SK-N-SH treated with all-trans-retinoic acid at 6 μM for 48 hours (cell line): ENCODE data around the gene SMARCD3.

Source experiments
- ATAC-seq: fragments of 200-7000 bp; cut with Tn5 transposase; 3 replicates; pipeline ENCODE4 v1.9.1; 2020; ENCODE audit warnings: mild to moderate bottlenecking, moderate library complexity
- ARNTL ChIP-seq: fragments of 450-650 bp; formaldehyde crosslinking; IDR thresholded peaks from 2 replicates; pipeline ENCODE4 v1.5.0; 2020; ENCODE audit warnings: low read depth, mild to moderate bottlenecking, moderate library complexity, borderline replicate concordance
- BACH2 ChIP-seq: fragments of 250-450 bp; sonication (Bioruptor Pico); IDR thresholded peaks from 2 replicates; pipeline ENCODE4 v1.9.0; 2021; ENCODE audit warnings: mild to moderate bottlenecking, borderline replicate concordance
- CSDC2 ChIP-seq: fragments of 250-450 bp; sonication (Bioruptor Pico); IDR thresholded peaks from 2 replicates; pipeline ENCODE4 v1.5.0; 2020; ENCODE audit warnings: mild to moderate bottlenecking, moderate library complexity
- ESRRG ChIP-seq: fragments of 250-450 bp; sonication (Bioruptor Pico); IDR thresholded peaks from 2 replicates; pipeline ENCODE4 v1.6.1; 2021; ENCODE audit warnings: mild to moderate bottlenecking
- GLIS3 ChIP-seq: fragments of 250-450 bp; sonication (Bioruptor Pico); IDR thresholded peaks from 2 replicates; pipeline ENCODE4 v1.5.0; 2020; ENCODE audit warnings: mild to moderate bottlenecking, moderate library complexity
- ISL1 ChIP-seq: fragments of 250-450 bp; sonication (Bioruptor Pico); IDR thresholded peaks from 2 replicates; pipeline ENCODE4 v2.1.2; 2022; ENCODE audit warnings: mild to moderate bottlenecking, moderate library complexity
- OSR1 ChIP-seq: fragments of 250-450 bp; sonication (Bioruptor Pico); IDR thresholded peaks from 2 replicates; pipeline ENCODE4 v1.8.0; 2022; ENCODE audit warnings: moderate library complexity, mild to moderate bottlenecking, inconsistent platforms
- PATZ1 ChIP-seq: fragments of 250-450 bp; sonication (Bioruptor Pico); IDR thresholded peaks from 2 replicates; pipeline ENCODE4 v1.8.0; 2020; ENCODE audit warnings: mild to moderate bottlenecking, moderate library complexity, borderline replicate concordance
- POU6F1 ChIP-seq: fragments of 250-450 bp; sonication (Bioruptor Pico); IDR thresholded peaks from 2 replicates; pipeline ENCODE4 v1.8.0; 2021; ENCODE audit warnings: low read depth, mild to moderate bottlenecking, moderate library complexity, borderline replicate concordance
- PPARA ChIP-seq: fragments of 250-450 bp; sonication (Bioruptor Pico); IDR thresholded peaks from 2 replicates; pipeline ENCODE4 v1.5.0; 2020; ENCODE audit warnings: mild to moderate bottlenecking, borderline replicate concordance
- RARB ChIP-seq: fragments of 250-450 bp; sonication (Bioruptor Pico); IDR thresholded peaks from 2 replicates; pipeline ENCODE4 v1.8.0; 2021; ENCODE audit warnings: mild to moderate bottlenecking, moderate library complexity
- SNAI2 ChIP-seq: fragments of 250-450 bp; sonication (Bioruptor Pico); IDR thresholded peaks from 2 replicates; pipeline ENCODE4 v1.5.0; 2020; ENCODE audit warnings: mild to moderate bottlenecking, moderate library complexity
- TCF4 ChIP-seq: fragments of 250-450 bp; sonication (Bioruptor Pico); IDR thresholded peaks from 2 replicates; pipeline ENCODE4 v1.8.0; 2021; ENCODE audit warnings: mild to moderate bottlenecking, moderate library complexity, borderline replicate concordance
- ZC3H10 ChIP-seq: fragments of 250-450 bp; sonication (Bioruptor Pico); IDR thresholded peaks from 2 replicates; pipeline ENCODE4 v1.5.1; 2021; ENCODE audit warnings: mild to moderate bottlenecking, moderate library complexity
- ZFP3 ChIP-seq: fragments of 250-450 bp; sonication (Bioruptor Pico); IDR thresholded peaks from 2 replicates; pipeline ENCODE4 v1.5.0; 2020; ENCODE audit warnings: mild to moderate bottlenecking, moderate library complexity
- ZNF565 ChIP-seq: fragments of 450-650 bp; formaldehyde crosslinking; conservative IDR thresholded peaks from 2 replicates; pipeline ENCODE4 v1.5.0; 2020; ENCODE audit warnings: low read depth, mild to moderate bottlenecking, moderate library complexity
- ZNF8 ChIP-seq: fragments of 450-650 bp; formaldehyde crosslinking; IDR thresholded peaks from 2 replicates; pipeline ENCODE4 v1.5.0; 2020; ENCODE audit warnings: mild to moderate bottlenecking, moderate library complexity
- TF ChIP-seq, protein P1 (sequence below): fragments of 250-450 bp; sonication (Bioruptor Pico); IDR thresholded peaks from 2 replicates; pipeline ENCODE4 v1.5.1; 2020; ENCODE audit warnings: low read depth, mild to moderate bottlenecking, moderate library complexity
- TF ChIP-seq, protein P2 (sequence below): fragments of 250-450 bp; sonication (Bioruptor Pico); IDR thresholded peaks from 2 replicates; pipeline ENCODE4 v1.5.0; 2020; ENCODE audit warnings: mild to moderate bottlenecking, moderate library complexity
- TF ChIP-seq, protein P3 (sequence below): fragments of 250-450 bp; sonication (Bioruptor Pico); IDR thresholded peaks from 2 replicates; pipeline ENCODE4 v1.5.1; 2021; ENCODE audit warnings: mild to moderate bottlenecking, moderate library complexity

The SMARCD3 gene

DNA sequence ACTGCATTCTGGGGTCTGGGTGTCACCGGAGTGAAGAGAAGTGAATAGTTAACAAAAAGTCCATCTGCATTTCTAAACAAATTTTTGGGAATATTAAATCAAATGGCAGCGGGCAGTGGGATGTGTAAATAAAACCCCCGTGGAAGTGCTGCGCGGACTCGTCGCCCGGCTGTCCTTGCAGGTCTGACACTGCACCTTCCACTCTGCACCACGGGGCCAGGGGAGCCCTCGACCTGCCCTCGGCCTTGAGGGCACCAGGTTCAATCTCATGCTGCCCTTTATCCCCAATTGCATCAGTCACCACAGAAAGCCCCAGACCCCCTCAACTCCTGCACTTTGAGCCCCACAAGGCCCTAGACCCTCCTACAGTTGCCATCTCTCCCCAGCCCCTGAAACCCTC lies 6.4 kb upstream of the SMARCD3 start:
- no peak for TF ChIP-seq ZFP3 (CRISPR knock-in tag)
- TF ChIP-seq ZNF8 (CRISPR knock-in tag) = no peak
- no peak for TF ChIP-seq ESRRG
- no peak for TF ChIP-seq CSDC2 (CRISPR knock-in tag)
- no peak for TF ChIP-seq ARNTL (CRISPR knock-in tag)
- TF ChIP-seq RARB (CRISPR knock-in tag) = no peak
- TF ChIP-seq ZC3H10 = no peak
- no peak for TF ChIP-seq OSR1 (CRISPR knock-in tag)
- TF ChIP-seq GLIS3 (CRISPR knock-in tag) = no peak
- TF ChIP-seq BACH2 = no peak
- TF ChIP-seq PATZ1 (CRISPR knock-in tag) = no peak
- no peak for TF ChIP-seq ZNF565 (CRISPR knock-in tag)
- no peak for ATAC-seq

DNA sequence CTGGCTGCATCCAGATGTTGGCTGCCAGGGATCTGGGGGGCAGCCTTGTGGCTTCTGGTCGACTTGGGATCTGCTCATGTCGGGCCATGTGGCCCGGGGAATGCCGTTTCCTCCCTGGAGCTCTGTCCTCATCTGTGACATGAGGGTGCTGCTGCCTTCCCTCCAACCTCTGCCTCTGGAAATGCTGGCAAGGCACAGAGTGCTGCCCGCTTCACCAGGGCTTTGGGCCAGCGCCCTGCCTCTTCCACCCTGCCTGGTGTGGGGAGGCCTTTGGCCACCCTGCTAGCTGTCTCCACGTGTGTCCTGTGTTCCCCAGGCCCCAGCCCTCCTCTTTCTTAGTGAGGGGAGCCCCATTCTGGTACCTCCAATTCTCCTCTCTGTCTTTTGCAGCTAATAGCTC lies 5.8 kb upstream of the SMARCD3 start:
- TF ChIP-seq PATZ1 (CRISPR knock-in tag) = no peak
- TF ChIP-seq PPARA (CRISPR knock-in tag) = no peak
- TF ChIP-seq CSDC2 (CRISPR knock-in tag) = no peak
- no peak for TF ChIP-seq ISL1
- TF ChIP-seq TCF4 (CRISPR knock-in tag) = no peak
- no peak for TF ChIP-seq OSR1 (CRISPR knock-in tag)
- TF ChIP-seq POU6F1 (CRISPR knock-in tag) = no peak
- TF ChIP-seq, protein P1, sequence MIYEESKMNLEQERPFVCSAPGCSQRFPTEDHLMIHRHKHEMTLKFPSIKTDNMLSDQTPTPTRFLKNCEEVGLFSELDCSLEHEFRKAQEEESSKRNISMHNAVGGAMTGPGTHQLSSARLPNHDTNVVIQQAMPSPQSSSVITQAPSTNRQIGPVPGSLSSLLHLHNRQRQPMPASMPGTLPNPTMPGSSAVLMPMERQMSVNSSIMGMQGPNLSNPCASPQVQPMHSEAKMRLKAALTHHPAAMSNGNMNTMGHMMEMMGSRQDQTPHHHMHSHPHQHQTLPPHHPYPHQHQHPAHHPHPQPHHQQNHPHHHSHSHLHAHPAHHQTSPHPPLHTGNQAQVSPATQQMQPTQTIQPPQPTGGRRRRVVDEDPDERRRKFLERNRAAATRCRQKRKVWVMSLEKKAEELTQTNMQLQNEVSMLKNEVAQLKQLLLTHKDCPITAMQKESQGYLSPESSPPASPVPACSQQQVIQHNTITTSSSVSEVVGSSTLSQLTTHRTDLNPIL (CRISPR knock-in tag) = no peak
- TF ChIP-seq ARNTL (CRISPR knock-in tag) = no peak
- TF ChIP-seq SNAI2 (CRISPR knock-in tag) = no peak
- TF ChIP-seq ZC3H10 = no peak
- no peak for TF ChIP-seq RARB (CRISPR knock-in tag)
- TF ChIP-seq, protein P2, sequence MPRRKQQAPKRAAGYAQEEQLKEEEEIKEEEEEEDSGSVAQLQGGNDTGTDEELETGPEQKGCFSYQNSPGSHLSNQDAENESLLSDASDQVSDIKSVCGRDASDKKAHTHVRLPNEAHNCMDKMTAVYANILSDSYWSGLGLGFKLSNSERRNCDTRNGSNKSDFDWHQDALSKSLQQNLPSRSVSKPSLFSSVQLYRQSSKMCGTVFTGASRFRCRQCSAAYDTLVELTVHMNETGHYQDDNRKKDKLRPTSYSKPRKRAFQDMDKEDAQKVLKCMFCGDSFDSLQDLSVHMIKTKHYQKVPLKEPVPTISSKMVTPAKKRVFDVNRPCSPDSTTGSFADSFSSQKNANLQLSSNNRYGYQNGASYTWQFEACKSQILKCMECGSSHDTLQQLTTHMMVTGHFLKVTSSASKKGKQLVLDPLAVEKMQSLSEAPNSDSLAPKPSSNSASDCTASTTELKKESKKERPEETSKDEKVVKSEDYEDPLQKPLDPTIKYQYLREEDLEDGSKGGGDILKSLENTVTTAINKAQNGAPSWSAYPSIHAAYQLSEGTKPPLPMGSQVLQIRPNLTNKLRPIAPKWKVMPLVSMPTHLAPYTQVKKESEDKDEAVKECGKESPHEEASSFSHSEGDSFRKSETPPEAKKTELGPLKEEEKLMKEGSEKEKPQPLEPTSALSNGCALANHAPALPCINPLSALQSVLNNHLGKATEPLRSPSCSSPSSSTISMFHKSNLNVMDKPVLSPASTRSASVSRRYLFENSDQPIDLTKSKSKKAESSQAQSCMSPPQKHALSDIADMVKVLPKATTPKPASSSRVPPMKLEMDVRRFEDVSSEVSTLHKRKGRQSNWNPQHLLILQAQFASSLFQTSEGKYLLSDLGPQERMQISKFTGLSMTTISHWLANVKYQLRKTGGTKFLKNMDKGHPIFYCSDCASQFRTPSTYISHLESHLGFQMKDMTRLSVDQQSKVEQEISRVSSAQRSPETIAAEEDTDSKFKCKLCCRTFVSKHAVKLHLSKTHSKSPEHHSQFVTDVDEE (CRISPR knock-in tag) = no peak
- TF ChIP-seq GLIS3 (CRISPR knock-in tag) = no peak
- ATAC-seq = no peak

DNA sequence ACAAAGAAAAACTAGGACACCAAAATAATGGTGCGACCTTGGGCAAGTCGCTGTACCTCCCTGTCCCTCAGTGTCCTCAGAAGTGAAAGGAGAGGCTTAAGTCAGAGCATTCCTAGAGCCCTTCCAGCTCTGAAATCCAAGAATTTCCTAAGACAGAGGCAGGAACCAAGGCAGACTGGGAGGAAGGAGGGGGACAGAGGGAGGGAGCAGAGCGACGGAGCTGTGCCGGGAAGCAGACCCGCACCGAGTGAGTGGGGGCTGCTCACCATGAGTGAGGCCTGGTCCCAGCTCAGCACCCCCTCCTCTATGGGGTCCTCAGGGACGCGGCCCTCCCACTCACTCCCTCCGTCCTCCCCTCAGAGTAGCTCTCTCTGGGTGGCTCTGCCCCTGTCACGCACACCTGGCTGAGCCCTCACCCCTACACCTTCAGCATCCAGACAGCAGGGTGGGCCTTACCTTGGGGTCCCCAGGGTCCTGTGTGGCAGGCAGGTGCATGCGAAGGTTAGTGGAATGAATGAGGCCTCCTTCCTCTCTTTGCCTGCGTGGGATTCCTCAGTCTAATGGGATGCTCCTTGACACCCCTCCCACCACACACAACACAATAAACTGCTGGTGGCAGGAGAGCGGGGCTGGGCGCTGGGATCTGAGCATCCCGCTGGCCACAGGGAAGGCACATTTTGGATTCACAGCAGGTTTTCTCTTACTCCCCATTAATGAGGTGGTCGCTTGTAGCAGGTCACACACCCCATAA lies 4.6 kb upstream of the SMARCD3 start:
- ATAC-seq = no peak
- TF ChIP-seq SNAI2 (CRISPR knock-in tag) (no peak), ZC3H10 (no peak), GLIS3 (CRISPR knock-in tag) (no peak), PATZ1 (CRISPR knock-in tag) (no peak), ARNTL (CRISPR knock-in tag) (no peak)
- TF ChIP-seq, protein P3, sequence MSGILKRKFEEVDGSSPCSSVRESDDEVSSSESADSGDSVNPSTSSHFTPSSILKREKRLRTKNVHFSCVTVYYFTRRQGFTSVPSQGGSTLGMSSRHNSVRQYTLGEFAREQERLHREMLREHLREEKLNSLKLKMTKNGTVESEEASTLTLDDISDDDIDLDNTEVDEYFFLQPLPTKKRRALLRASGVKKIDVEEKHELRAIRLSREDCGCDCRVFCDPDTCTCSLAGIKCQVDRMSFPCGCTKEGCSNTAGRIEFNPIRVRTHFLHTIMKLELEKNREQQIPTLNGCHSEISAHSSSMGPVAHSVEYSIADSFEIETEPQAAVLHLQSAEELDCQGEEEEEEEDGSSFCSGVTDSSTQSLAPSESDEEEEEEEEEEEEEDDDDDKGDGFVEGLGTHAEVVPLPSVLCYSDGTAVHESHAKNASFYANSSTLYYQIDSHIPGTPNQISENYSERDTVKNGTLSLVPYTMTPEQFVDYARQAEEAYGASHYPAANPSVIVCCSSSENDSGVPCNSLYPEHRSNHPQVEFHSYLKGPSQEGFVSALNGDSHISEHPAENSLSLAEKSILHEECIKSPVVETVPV = no peak
- TF ChIP-seq, protein P1 (CRISPR knock-in tag) = no peak
